CD4-positive, alpha-beta T cell treated with Interleukin-4 for 1 hour (primary cell): Measurements from ENCODE around the gene NME9.

Experiments used
- DNase-seq, 2 donors: peaks; one replicate each; pipeline ENCODE4 v3.0.0-alpha.2; 2020 to 2022

NME9 gene

DNA sequence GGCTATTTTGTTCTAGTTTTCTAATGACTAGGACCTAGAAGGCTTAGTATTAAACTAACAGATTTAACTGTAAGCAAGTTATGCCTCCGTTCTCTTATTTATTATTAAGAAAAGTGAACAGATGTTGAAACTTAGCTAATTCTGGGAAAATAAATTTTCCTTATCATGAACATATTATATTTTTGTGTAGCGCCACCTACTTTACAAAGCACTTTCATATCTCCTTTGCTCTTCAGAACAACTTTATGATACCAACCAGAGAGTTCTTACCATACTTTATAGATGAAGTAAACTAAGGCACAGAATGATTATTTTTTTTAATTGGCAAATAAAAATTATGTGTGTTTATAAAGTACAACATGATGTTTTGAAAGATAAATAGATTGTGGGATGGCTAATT, 59.4 kb downstream of the NME9 start:
- DNase-seq: no peak

DNA sequence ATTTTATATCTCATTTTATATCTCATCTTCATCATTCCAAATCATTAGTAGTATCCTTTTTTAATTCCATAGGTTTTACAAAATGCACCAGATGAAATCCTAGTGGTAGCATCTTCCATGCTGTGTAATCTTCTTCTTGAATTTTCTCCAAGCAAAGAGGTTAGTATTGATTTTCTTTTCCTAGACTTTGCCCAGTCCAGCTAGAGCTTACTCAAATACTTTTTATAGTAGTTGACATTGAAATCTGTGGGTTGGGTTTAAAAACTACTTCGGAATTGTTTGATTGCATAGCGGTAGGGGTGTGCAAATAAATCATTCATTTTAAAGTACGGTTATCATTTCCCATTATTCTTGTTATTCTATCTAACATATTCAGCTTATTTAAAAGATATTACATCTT, 62.6 kb downstream of the NME9 start:
- DNase-seq: no peak

DNA sequence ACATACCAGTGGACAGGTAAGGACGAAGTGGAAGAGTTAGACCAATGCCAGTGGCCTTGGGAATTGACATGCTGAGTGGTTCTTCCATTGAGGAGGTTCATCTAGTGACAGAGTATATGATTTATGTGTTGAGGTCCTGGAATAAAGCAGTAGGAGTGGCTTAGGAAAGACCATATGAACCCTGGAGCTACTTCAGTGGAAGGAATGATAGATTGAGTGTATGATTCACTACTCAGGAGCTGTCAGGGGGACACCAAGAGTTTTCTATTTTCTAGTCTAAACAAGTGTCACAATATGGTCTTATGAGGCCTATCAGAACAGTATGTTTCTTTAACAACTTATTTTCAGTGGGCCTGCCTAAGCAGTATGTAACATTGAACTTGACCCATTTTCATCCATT, 63.9 kb downstream of the NME9 start:
- DNase-seq: no peak

DNA sequence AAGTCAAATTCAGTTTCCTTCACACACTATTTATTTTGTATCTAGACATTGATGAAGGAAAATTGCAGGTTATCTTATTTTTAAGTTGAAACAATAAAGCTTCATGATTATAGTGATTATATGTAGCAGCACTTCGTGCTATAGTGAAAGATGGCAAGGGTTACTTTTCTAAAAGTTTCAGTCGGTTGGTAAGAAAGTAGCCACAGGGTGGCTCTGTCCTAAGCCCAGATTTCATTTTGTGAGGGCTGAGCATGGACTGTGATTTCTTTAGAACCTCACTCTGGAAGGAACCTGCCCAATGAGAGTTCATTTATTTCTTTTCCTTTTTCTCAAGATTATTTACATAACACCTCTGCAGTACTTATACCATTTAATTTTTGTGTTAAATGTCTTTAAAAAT, 66.5 kb downstream of the NME9 start:
- no peak for DNase-seq

DNA sequence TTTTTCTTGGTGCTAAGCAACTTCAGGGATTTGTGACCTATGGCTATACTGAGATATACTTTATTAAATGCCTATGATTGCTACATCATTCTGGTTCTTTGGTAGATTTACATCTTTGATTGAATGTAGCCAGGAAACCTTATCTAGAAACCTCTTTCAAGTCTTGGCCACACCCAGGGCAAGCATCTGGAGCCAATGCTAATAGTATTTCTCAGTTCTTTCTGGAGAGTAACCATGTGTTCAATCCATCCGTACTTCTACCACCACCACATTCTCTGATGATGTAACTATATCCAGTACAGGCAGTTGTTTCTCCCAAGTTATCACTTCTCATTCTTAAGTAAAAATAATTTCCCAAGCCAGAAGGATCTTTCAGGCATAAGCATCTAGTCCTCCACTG, 69.0 kb downstream of the NME9 start:
- no peak for DNase-seq

DNA sequence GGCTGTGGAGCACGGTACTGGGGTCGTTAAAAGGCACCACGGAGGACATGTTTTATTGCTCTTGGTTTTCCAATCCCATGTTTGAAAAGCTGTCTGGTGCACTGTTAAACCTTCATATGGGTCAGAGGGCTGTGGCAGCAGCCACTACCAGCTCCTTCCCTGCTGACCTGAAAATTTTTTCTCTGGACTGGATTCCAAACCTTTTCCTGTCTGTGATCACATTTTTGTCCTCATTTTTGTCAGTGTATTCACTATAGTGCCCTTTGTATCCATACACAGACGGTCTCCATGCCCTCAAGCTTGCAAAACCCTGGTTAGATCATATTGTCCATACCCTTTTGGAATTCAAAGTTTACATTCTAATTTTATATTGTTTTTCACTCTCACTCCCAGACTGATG, 70.5 kb downstream of the NME9 start:
- DNase-seq: no peak

DNA sequence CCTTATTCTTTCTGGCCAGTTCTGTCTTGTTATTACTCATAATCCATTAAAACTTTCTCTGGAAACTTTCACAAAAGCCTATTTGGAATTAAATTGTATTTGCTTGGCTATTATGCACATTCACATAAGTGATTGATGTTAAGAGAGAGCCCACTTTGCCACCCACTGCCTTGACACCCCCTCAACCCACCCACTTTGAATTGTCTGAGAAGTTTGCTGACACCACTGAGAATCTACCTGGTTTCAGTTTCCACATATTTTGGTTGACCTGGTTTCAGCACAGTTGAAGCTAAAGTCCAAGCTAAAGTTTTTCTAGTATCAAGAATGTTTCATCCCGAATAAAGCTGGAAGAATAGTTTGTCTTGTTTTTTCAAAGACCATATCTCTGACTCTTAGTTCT, 71.7 kb downstream of the NME9 start:
- DNase-seq: no peak

DNA sequence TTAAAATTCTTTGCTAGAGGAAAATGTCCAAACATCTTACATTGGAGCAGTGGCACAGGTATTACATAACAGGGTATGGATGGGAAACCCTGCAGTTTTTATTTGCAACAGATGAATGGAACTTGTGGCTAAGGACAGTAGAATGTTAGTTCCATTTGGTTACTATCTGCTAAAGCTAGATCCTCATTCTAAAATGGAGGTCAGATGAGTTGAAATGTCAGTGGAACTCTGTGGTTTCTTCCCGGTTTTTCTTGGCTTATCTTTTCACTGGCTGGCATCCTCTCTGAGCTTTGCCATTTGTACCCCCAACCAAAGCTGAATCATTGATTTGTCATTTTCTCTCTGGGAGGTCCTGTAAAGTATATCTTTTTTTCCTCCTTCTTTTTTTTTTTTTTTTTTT, 73.6 kb downstream of the NME9 start:
- no peak for DNase-seq

DNA sequence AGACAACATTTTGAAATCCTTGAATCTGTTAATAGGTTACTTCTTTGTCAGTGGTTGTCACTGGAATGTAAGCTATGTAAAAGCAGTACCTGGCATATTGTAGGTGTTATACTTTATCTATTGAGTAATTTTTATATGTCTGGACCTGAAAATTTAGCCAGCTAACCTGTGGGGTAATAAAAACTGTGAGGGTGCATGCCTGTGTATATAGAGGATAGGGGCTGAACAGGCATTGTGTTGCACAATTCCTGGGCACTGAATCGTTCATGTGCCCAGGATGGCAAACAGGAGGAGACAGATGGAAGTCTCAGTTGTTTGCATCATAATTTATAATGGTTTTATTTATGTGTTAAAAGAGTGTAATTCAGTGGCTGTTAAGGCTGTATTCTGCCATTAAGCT, 75.4 kb downstream of the NME9 start:
- DNase-seq: no peak

DNA sequence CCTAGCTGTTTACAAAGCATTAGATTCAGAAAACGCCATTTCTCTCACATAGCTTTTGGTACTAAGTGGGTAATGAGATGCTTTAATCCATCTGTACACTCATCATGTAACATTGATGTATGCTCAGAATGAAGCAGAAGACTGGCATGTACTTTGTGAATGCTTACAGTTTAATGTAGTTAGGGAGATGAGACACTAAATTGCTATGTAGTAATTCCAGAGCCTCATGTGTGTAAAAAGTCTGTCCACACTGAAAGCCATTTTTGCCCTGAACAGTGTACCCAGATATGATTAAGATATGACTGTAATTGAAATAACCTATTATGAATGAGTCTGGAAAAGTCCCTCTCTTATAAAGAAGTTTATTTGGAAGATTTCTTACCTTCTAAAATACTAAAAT, 76.0 kb downstream of the NME9 start:
- no peak for DNase-seq
